PFSK-1 (cell line): ENCODE data around the gene LHX4.

ENCODE experiments used
- FOXP2 ChIP-seq: optimal IDR thresholded peaks from 2 replicates; pipeline ENCODE3; 2011; ENCODE audit warnings: borderline replicate concordance, control low read depth, inconsistent platforms; ENCODE audit not compliant: insufficient read depth; ENCODE audit errors: extremely low read length, extremely low read depth
- POLR2AphosphoS5 ChIP-seq: IDR thresholded peaks from 2 replicates; pipeline ENCODE4 v1.6.1; 2012; ENCODE audit warnings: low read depth, mild to moderate bottlenecking, control low read depth, low read length, moderate library complexity
- REST ChIP-seq, 2 experiments: IDR thresholded peaks; 2 replicates each; pipeline versions ENCODE4 v1.6.1 to v1.8.0; 2011 to 2012; ENCODE audit warnings: low read depth in 2 of 2, low read length in 2 of 2, control low read depth in 1 of 2, inconsistent platforms in 1 of 2, mild to moderate bottlenecking in 1 of 2, moderate library complexity in 1 of 2; ENCODE audit not compliant: insufficient read depth in 1 of 2
- SIN3A ChIP-seq: IDR thresholded peaks from 2 replicates; pipeline ENCODE4 v1.6.1; 2012; ENCODE audit warnings: mild to moderate bottlenecking, low read length, moderate library complexity, borderline replicate concordance; ENCODE audit not compliant: insufficient read depth
- TAF1 ChIP-seq: IDR thresholded peaks from 2 replicates; pipeline ENCODE4 v1.6.1; 2012; ENCODE audit warnings: low read length, control low read depth, borderline replicate concordance; ENCODE audit not compliant: insufficient read depth

LHX4 gene

GRCh38 chr1:180282401-180283044, 52.5 kb downstream of the LHX4 start:
- TF ChIP-seq FOXP2 (no peak), SIN3A (no peak), TAF1 (no peak), REST (IDR thresholded peaks at IDR 0.05; ENCODE audit: insufficient read depth in 1 of 2, low read depth in 2 of 2, low read length in 2 of 2) (no peak), POLR2AphosphoS5 (no peak)

- TF ChIP-seq FOXP2 (no peak), TAF1 (no peak), POLR2AphosphoS5 (no peak), REST (IDR thresholded peaks at IDR 0.05; ENCODE audit: insufficient read depth in 1 of 2, low read depth in 2 of 2, low read length in 2 of 2) (no peak), SIN3A (no peak)
Observed at GRCh38 chr1:180283098-180283497, 53.0 kb downstream of the LHX4 start.

- TF ChIP-seq REST (IDR thresholded peaks at IDR 0.05; ENCODE audit: insufficient read depth in 1 of 2, low read depth in 2 of 2, low read length in 2 of 2) (no peak), SIN3A (no peak), FOXP2 (no peak)
Observed at GRCh38 chr1:180286417-180286816, 56.4 kb downstream of the LHX4 start.

- TF ChIP-seq FOXP2 (no peak), TAF1 (no peak), REST (IDR thresholded peaks at IDR 0.05; ENCODE audit: insufficient read depth in 1 of 2, low read depth in 2 of 2, low read length in 2 of 2) (no peak), POLR2AphosphoS5 (no peak), SIN3A (no peak)
Observed at GRCh38 chr1:180287988-180288705, 58.1 kb downstream of the LHX4 start.
